GM12873 (cell line): ENCODE results near the gene DAPK1.

Source experiments
- CTCF ChIP-seq: IDR thresholded peaks from 2 replicates; pipeline ENCODE4 v1.5.1; 2012; ENCODE audit warnings: low read depth, mild to moderate bottlenecking, moderate library complexity, low read length, control low read depth; ENCODE audit not compliant: insufficient read depth; ENCODE audit errors: missing control alignments

Gene DAPK1

GRCh38 chr9:87685871-87686519 is 188.3 kb downstream of the DAPK1 start:
- no peak for TF ChIP-seq CTCF

GRCh38 chr9:87686520-87687090 is 188.9 kb downstream of the DAPK1 start:
- no peak for TF ChIP-seq CTCF

GRCh38 chr9:87687207-87687606 is 189.5 kb downstream of the DAPK1 start:
- TF ChIP-seq CTCF, result no peak

GRCh38 chr9:87694236-87694755 is 196.6 kb downstream of the DAPK1 start:
- no peak for TF ChIP-seq CTCF

GRCh38 chr9:87695523-87695922 is 197.9 kb downstream of the DAPK1 start:
- TF ChIP-seq CTCF, result no peak

- no peak for TF ChIP-seq CTCF
These were observed 199.0 kb downstream of the DAPK1 start for GRCh38 chr9:87696641-87697040.

GRCh38 chr9:87698069-87698809 is 200.6 kb downstream of the DAPK1 start:
- TF ChIP-seq CTCF, result no peak
